HG02973 (cell line): ENCODE results near the gene NTRK3.
"Not testable (repeated sequence)": the region's sequence is repeated elsewhere in the genome, so short reads cannot be mapped to it uniquely, and the experiment has no call there.

ENCODE experiments used
- ATAC-seq: cut with Tn5 transposase; IDR thresholded peaks from one replicate; pipeline ENCODE4 v1.9.1; 2021; ENCODE audit warnings: moderate library complexity; ENCODE audit not compliant: unreplicated experiment

NTRK3 gene

DNA sequence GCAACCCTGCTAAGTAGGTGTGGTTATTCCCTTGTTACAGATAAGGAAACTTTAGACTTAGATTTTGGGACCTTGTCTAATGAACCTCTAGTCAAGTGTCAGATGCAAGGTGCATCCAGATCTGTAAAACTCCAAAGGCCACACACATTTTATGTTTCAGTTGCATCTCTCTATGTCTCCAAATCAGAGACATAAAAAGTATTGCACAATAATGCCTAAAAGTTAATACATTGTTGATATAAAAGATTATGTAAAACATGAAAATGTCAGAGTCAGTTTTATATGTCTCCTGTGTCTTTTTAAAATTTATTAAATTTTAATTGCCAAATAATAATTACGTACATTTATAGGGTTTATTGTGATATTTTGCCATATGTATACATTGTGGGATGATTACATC lies 408.5 kb downstream of the NTRK3 start:
- no peak for ATAC-seq

DNA sequence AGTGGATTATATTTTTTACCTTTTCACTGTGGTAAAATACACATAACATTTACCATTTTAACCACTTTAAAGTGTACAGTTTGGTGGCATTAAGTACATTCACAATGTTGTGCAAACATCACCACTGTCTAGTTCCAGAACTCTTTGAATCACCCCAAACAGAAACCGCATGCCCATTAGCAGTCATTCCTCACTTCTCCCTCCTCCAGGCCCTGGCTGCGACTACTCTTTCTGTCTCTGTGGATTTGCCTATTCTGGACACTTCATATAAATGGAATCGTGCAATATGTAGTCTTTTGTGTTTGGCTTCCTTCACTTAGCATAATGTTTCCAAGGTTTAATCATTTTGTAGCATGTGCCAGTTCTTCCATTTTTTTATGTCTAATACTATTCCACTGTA lies 409.8 kb downstream of the NTRK3 start:
- no peak for ATAC-seq

DNA sequence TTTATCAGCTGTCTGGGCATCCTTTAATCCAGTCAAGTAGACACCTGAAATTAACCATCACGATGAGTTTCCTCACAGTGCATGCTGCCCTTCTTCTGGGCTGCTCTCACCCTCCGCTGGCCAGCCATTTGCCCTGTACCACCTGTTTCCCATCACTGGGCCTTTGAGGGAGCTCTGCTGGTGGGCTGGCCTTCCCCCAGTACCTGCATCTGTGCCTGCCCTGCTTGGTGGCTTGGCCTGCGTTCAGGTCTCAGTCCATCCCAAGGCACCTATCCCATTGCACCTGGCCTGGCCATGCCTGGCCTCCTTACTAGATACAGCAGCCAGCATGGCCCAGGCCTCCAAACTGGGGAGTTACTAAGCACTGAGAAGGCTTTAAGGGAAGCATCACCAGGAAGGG lies 413.2 kb downstream of the NTRK3 start:
- no peak for ATAC-seq

- ATAC-seq, result no peak
These were observed 415.0 kb downstream of the NTRK3 start for GRCh38 chr15:87841426-87841998.

DNA sequence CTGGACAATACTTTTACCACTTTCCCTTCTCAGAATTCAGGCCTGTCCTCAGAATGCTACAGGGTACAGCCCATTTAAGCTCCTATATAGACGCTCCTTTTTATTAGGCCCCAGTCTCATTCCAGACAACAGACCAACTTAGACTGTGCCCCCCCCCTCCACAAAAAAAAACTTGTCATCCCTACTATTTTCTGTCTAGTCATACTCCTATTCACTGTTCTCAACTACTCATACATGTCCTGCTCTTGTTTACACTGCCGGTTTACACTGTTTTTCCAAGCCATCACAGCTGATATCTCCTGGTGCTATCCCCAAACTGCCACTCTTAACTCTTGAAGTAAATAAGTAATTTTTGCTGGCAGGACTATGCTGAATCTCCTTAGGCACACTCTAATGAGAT lies 420.7 kb downstream of the NTRK3 start:
- not testable (repeated sequence) for ATAC-seq

DNA sequence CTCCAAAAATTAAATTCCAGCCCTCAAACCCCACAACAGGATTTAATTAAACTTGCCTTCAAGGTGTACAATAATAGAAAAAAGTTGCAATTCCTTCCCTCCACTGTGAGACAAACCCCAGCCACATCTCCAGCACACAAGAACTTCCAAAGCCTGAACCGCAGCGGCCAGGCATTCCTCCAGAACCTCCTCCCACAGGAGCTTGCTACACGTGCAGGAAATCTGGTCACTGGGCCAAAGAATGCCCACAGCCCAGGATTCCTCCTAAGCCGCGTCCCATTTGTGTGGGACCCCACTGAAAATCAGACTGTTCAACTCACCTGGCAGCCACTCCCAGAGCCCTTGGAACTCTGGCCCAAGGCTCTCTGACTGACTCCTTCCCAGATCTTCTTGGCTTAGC lies 423.2 kb downstream of the NTRK3 start:
- ATAC-seq, result not testable (repeated sequence)

DNA sequence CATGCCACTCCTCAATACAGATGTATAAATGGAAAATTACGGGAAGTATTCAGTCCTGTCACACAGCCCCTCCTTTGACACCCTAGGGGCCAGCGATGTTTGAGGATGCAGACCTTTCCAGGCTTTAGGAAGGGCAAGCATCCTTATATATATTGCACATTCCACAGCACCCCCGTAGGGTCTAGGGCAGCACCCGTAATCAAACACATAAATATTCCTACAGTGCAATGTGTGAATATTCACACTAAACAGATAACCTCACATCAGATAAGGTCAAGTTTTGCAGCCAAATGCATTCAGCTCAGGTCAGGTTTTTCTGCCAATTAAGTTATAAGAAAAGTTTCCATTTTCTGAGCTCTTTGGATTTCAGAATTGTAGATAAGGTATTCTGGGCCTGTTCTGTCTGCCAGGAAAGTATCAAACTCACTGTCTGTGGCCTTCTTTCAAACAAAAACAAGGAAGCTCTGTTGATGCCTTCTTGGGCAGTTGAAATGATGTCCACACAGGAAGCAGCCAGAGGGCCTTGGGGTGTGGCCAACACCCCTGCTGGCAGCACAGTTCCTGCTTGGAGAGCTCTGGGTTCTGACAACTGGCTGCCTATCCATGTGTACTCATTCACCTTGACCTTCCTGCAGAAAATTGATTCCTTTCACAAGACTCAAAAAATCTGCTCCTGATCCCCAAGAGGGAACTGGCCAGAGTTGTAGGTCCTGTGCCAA lies 427.0 kb downstream of the NTRK3 start:
- no peak for ATAC-seq

DNA sequence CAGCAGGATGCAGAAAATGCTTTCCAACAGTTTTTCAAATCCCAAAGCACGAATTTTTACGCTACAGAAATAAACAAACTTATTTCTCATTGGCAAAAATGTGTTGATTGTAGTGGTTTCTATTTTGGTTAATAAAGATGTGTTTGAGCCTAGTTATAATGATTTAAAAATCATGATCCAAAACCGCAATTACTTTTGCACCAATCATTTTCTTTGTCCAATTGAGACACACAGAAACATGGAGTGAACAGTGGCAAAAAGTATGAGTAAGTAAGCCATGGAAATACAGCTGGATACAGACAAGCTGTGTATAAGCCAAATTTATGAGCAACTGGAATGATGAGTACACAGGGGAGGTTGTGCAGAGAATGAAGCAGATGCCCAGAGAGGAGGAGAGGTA lies 427.9 kb downstream of the NTRK3 start:
- ATAC-seq, result no peak

DNA sequence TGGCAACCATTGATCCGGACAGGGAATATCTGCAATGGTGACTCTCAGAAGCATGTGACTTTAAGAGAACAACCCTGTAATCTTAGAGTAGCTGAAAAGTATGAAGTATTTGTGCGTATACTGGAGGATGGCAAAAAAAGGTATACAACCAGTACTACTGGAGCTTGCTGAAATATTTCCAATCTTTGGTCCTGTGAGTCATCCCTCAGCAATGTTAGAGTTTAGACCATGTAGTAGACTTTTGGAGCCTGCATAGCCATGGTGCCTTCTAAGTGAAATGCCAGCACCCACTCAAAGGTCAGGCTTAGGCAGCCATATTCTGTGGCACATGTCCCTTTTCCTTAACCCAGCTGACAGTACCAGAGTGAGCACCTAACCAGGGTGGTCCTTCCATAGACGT lies 429.4 kb downstream of the NTRK3 start:
- no peak for ATAC-seq

DNA sequence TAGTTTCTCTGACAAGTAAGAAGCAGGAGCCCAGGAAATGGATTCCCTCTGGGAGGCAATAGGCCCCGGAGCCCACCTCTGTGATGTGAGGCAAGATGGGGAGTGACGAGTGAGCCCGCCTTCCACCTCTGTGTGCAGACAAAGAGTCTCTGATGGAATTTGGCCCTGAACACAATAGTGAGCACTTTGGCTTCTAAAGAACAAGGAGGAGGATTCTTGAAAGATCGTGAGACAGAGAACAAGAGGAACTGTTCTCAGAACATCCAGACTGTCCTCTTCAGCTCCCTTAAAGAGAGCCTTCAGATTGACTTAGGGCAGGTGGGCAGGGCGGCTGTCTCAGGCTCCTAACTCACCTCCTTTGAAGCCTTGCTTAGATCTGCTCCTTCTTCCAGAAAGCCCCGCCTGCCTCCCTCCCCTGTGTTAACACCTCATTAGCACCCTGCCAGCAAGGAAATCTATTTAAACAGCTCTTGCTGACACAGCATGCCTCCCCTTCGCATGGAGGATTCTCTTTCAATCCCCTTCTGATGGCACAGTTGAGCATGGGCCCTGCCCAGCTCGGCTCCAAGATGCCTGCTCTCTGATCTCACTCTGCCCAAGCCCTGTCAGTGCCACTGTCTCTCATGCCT lies 430.3 kb downstream of the NTRK3 start:
- no peak for ATAC-seq

DNA sequence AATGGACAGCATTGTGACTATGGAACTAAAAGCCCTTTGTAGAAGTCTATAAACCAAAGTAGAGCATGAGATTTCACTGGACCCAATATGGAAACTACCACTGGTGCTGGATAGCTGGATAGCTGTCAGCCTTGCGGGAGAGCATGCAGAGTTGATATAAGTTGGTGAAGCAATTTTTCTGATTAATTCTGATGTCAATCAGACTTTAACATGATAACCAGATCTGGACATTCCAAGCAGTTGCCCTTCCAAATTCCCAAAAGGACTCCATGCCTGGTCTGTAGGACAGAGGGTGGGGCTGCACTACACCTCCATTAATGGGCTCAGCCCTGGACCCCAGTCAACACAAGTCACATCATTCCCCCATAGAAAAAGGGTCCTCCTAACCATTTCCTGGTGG lies 437.8 kb downstream of the NTRK3 start:
- ATAC-seq, result no peak

GRCh38 chr15:87817553-87817952 lies 439.0 kb downstream of the NTRK3 start:
- ATAC-seq, result no peak

GRCh38 chr15:87816811-87817210 lies 439.7 kb downstream of the NTRK3 start:
- no peak for ATAC-seq

DNA sequence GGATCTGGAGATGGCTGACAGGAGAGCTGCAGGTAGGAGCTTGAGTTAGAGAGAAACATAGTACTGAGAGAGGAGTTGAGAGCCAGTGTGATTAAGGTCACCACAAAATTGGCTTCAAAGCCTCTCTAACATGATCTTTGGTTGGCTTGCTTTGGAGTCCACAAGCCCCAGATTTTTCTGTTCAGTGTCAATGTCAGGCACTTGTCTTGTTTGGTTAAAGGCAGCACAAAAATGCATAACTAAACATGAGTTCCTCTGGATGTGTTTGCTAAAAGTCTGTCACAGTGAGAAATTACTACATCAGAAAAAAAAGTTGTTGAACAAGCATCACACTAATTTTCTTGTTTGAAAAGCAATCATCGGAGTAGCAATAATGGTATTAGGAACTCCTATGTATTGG lies 440.5 kb downstream of the NTRK3 start:
- ATAC-seq, result no peak
